WI38 (cell line): ENCODE results near the gene ATP6V0A4.

Experiments used
- H3K4me3 ChIP-seq: 2 replicates; pipeline ENCODE4 v1.5.1; 2011; ENCODE audit warnings: low read depth, mild to moderate bottlenecking, control low read depth, low read length
- CTCF ChIP-seq: IDR thresholded peaks from 2 replicates; pipeline ENCODE4 v1.5.1; 2012; ENCODE audit warnings: low read depth, mild to moderate bottlenecking, control low read depth, low read length

The ATP6V0A4 gene

GRCh38 chr7:138668229-138668596 lies 129.8 kb downstream of the ATP6V0A4 start:
- TF ChIP-seq CTCF: no peak
- no peak overlapping the region for H3K4me3 ChIP-seq

DNA sequence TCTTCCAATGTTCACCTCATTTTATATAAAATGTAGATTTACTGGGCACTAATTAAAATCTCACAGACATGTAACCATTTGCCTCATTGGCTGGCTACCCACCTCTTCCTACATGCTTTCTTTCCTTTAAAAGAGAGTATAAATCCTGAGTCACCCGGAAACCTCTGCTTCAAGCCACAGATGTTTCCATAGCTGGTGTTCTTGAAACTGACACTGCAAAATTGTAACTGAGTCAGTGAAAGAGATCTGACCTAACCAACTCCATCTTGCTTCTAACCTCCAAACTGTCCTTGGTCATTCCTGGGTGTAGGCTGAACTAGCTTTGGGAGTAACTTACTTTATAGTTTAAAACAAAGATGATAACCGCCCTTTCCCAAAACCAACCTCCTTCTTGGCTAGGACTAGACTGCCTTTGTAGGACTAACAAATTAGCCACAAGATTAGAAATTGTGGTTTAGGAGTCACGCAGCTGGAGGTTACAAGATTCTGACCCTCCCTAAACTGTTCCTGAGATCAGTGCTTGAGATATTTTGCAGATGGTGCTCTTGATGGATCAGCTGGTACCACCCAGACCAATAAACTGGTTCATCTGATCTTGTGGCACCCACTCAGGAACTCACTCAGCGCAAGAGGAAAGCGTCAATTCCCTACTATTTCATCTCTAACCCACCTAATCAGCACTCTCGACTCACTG lies 130.3 kb downstream of the ATP6V0A4 start:
- TF ChIP-seq CTCF: no peak
- no peak overlapping the region for H3K4me3 ChIP-seq

GRCh38 chr7:138666385-138666784 lies 131.6 kb downstream of the ATP6V0A4 start:
- TF ChIP-seq CTCF: no peak
- no peak overlapping the region for H3K4me3 ChIP-seq

- no peak overlapping the region for H3K4me3 ChIP-seq
- TF ChIP-seq CTCF: no peak
Observed at GRCh38 chr7:138665669-138666140, 132.3 kb downstream of the ATP6V0A4 start.

- TF ChIP-seq CTCF: no peak
- H3K4me3 ChIP-seq: no peak overlapping the region
Observed at GRCh38 chr7:138665249-138665648, 132.7 kb downstream of the ATP6V0A4 start.

DNA sequence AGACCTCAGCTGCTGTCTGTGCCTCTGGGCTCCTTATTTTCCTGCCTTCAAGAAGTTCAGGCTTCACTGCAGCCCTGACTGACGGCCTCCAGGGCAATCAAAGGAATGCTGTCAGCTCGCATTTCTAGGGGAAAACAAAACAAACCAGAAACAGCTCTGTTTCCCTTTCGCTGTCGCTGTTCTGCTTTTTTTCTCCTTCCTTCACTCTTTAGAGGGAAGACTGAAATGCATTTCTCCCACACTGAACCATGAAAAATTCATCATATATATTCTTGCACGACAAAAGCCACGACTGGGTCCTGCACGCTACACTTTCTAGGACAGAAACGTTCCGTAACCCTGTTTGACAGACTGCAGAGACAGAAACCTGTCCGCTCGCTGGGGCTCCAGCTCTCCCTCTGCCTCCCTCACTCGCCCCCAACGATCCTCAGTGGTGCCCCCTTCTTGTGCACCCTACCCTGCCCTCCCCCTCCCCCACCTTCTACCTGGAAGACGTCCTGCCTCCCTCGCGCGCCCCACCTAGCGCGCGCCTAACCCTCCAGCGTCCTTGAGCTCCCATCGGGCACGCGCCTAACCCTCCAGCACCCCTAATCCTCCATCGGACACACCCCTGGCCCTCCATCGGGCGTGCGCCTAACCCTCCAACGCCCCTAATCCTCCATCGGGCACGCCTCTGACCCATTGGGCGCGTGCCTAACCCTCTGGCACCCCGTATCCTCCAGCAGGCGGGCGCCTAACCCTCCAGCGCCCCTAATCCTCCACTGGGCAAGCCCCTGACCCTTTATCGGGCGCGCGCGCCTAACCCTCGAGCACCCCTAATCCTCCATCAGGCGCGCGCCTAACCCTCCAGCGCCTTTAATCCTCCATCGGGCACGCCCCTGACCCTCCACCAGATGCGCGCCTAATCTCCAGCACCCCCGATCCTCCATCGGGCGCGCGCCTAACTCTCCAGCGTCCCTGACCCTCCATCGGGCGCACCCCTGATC lies 134.0 kb downstream of the ATP6V0A4 start:
- peak overlapping the region; percentile 26 for H3K4me3 ChIP-seq
- TF ChIP-seq CTCF: no peak

- H3K4me3 ChIP-seq: no peak overlapping the region
- no peak for TF ChIP-seq CTCF
Observed at GRCh38 chr7:138662991-138663320, 135.0 kb downstream of the ATP6V0A4 start.
